Nephron (organoid): ENCODE measurements around the gene TNS1.
A peak's percentile ranks its signal among the peaks of the same experiment; 100 is the strongest.

Experiments used
- H3K27ac Mint-ChIP-seq, 3 experiments: 2 replicates each; pipeline ENCODE4 v1.8.0; 2020; ENCODE audit warnings: mixed read lengths in 3 of 3, mild to moderate bottlenecking in 2 of 3, moderate library complexity in 1 of 3
- H3K27me3 Mint-ChIP-seq: 2 replicates; pipeline ENCODE4 v1.8.0; 2021; ENCODE audit warnings: low read depth, mild to moderate bottlenecking, moderate library complexity, mixed read lengths
- H3K36me3 Mint-ChIP-seq: 2 replicates; pipeline ENCODE4 v1.8.0; 2020; ENCODE audit warnings: low read depth, mixed read lengths
- H3K4me1 Mint-ChIP-seq: 2 replicates; pipeline ENCODE4 v1.8.0; 2020; ENCODE audit warnings: mixed read lengths
- H3K4me3 Mint-ChIP-seq, 3 experiments: 2 replicates each; pipeline ENCODE4 v1.8.0; 2020; ENCODE audit warnings: mild to moderate bottlenecking in 3 of 3, mixed read lengths in 3 of 3, moderate library complexity in 2 of 3
- H3K9me3 Mint-ChIP-seq: 2 replicates; pipeline ENCODE4 v1.8.0; 2020; ENCODE audit warnings: mixed read lengths
- CTCF ChIP-seq, 3 experiments: fragments of 200-600 bp; sonication (generic); IDR thresholded peaks; one replicate each; pipeline ENCODE4 v1.5.0; 2021; ENCODE audit warnings: antibody characterized with exemption in 3 of 3; ENCODE audit not compliant: unreplicated experiment in 3 of 3

TNS1 gene

GRCh38 chr2:217954051-217954450 is 48.7 kb downstream of the TNS1 start:
- Mint-ChIP-seq H3K4me3 (no peak overlapping the region), H3K36me3 (no peaks in the 10 kb centered on the region), H3K9me3 (no peaks in the 10 kb centered on the region), H3K27me3 (peaks cover 8% of the 10 kb centered on the region), H3K27ac (peak overlapping the region; percentile 91 to 96 (median 94)), H3K4me1 (peaks cover 76% of the 10 kb centered on the region)
- no peak for TF ChIP-seq CTCF (IDR thresholded peaks at IDR 0.05; ENCODE audit: unreplicated experiment in 3 of 3)

DNA sequence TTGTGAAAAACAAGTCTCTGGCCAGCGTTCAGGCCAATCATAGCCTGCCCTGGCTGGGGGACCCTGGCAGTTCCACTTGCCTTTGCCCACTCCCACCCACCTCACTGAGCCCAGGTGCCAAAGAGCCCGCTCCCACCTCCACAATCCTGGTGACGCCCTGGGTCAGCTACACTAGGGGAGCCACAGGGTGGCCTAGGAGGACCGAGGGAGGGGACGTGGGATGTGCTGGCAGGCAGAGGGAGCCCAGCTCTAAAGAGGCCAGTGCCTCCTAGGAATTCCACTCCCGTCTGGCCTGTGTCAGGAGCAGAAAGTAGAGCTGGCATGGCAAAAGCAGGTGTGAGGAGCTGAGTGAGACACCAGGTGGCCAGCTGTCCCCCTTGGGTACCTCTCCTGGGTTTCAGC is 49.3 kb downstream of the TNS1 start:
- peak; percentile 17 to 24 (median 18) for TF ChIP-seq CTCF (IDR thresholded peaks at IDR 0.05; ENCODE audit: unreplicated experiment in 3 of 3)
- H3K9me3 Mint-ChIP-seq: no peaks in the 10 kb centered on the region
- peaks cover 80% of the 10 kb centered on the region for H3K4me1 Mint-ChIP-seq
- H3K36me3 Mint-ChIP-seq: no peaks in the 10 kb centered on the region
- peak overlapping the region; percentile 91 to 96 (median 94) for H3K27ac Mint-ChIP-seq
- no peak overlapping the region for H3K4me3 Mint-ChIP-seq
- H3K27me3 Mint-ChIP-seq: peaks cover 8% of the 10 kb centered on the region

GRCh38 chr2:217953011-217953481 is 49.7 kb downstream of the TNS1 start:
- Mint-ChIP-seq H3K4me3 (no peak overlapping the region), H3K36me3 (no peaks in the 10 kb centered on the region), H3K27me3 (peaks cover 8% of the 10 kb centered on the region), H3K9me3 (no peaks in the 10 kb centered on the region), H3K4me1 (peaks cover 82% of the 10 kb centered on the region), H3K27ac (peak overlapping the region; percentile 91 to 96 (median 94))
- TF ChIP-seq CTCF (IDR thresholded peaks at IDR 0.05; ENCODE audit: unreplicated experiment in 3 of 3): no peak

DNA sequence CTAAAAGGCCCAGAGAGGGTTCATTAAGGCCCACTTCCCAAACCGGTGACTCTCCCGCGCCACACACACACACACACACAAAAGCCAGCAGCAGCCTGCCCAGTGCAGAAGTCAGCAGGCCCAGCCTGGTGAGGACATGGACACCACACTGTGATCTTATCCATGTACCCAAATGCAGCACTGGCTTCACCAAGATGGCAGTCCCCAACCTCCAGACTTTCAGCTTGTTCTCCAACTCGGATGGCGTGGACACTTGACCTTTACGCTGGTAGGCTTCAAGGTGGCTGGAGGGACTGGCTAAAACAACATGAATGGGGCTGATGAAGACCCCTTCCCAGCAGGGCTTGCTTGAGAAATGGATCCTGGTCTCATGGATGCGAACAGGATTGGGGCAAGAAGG is 50.4 kb downstream of the TNS1 start:
- H3K27me3 Mint-ChIP-seq: peaks cover 8% of the 10 kb centered on the region
- peak overlapping the region in 2 of 3 experiments; percentile 39 to 94 for H3K27ac Mint-ChIP-seq
- TF ChIP-seq CTCF (IDR thresholded peaks at IDR 0.05; ENCODE audit: unreplicated experiment in 3 of 3): no peak
- H3K36me3 Mint-ChIP-seq: no peaks in the 10 kb centered on the region
- H3K4me1 Mint-ChIP-seq: peaks cover 84% of the 10 kb centered on the region
- H3K4me3 Mint-ChIP-seq: no peak overlapping the region
- H3K9me3 Mint-ChIP-seq: no peaks in the 10 kb centered on the region

DNA sequence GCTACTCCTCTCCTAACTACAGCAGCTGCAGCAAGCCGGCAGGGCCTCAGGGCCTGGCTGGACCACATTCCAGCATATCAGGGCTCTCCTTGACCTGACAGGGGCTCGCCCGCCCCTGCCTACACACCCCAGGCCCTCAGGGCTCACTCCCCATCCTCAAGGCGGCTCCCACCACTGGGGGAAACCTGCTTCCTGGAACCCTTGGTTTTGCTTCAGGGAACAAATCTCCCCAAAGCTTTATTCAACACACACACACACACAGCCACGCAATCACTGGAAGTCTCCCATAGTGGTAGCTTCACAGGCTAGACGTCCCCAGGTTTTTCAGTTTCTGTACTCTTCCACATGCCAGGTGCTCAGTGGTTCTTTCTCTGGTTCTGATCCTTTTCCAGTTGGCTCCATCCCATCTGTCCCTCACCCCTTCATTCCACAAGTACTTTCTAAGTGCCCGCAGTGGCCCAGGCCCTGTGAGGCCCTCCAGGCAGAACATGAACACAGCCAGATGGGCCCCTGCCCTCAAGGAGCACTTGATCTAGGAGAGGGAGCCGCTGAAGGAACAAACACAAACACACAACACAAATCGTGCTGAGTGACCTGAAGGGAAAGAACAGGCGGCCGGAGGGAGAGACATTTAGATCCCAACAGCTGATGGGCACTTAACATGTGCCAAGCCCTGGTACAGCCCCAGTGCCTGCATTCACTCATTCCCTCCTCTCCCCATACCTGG is 51.1 kb downstream of the TNS1 start:
- Mint-ChIP-seq H3K36me3 (no peaks in the 10 kb centered on the region), H3K27ac (peak overlapping the region; percentile 19 to 94 (median 68)), H3K9me3 (no peaks in the 10 kb centered on the region), H3K27me3 (peaks cover 8% of the 10 kb centered on the region), H3K4me1 (peaks cover 85% of the 10 kb centered on the region), H3K4me3 (no peak overlapping the region)
- TF ChIP-seq CTCF (IDR thresholded peaks at IDR 0.05; ENCODE audit: unreplicated experiment in 3 of 3): no peak

GRCh38 chr2:217951091-217951490 is 51.7 kb downstream of the TNS1 start:
- Mint-ChIP-seq H3K36me3 (no peaks in the 10 kb centered on the region), H3K4me3 (no peak overlapping the region), H3K27me3 (peaks cover 5% of the 10 kb centered on the region), H3K9me3 (no peaks in the 10 kb centered on the region), H3K27ac (peak overlapping the region in 1 of 3 experiments; percentile 94), H3K4me1 (peaks cover 85% of the 10 kb centered on the region)
- TF ChIP-seq CTCF (IDR thresholded peaks at IDR 0.05; ENCODE audit: unreplicated experiment in 3 of 3): no peak
